Heart right ventricle (tissue), 16 donors: Measurements from ENCODE around the gene SEPSECS. TPM values are rescaled to one million over a fixed set of nuclear protein-coding genes. Genes with fewer than 3 reads are reported as not detected.

Experiments used
- ATAC-seq, 8 donors: fragments of 200-7000 bp; cut with Tn5 transposase; one replicate each; pipeline ENCODE4 v1.9.1; 2020; ENCODE audit warnings: mild to moderate bottlenecking in 8 of 8, moderate library complexity in 8 of 8, moderate number of reproducible peaks in 1 of 8
- DNase-seq, 2 donors: peaks; one replicate each; pipeline ENCODE4 v3.0.0-alpha.2; 2020
- H3K27ac ChIP-seq, 10 donors: fragments of 200-600 bp; sonication (generic) in 2 of 10; one replicate each; pipeline versions ENCODE4 v1.5.0 to v1.8.0; 2020 to 2022; ENCODE audit warnings: mild to moderate bottlenecking in 3 of 10
- H3K27me3 ChIP-seq, 7 donors: fragments of 200-600 bp; one replicate each; pipeline ENCODE4 v1.8.0; 2021 to 2022; ENCODE audit warnings: mild to moderate bottlenecking in 2 of 7
- H3K36me3 ChIP-seq, 9 donors: fragments of 200-600 bp; sonication (generic) in 1 of 9; one replicate each; pipeline versions ENCODE4 v1.5.0 to v1.8.0; 2020 to 2022; ENCODE audit warnings: mild to moderate bottlenecking in 2 of 9
- H3K4me1 ChIP-seq, 9 donors: fragments of 200-600 bp; sonication (generic) in 1 of 9; one replicate each; pipeline versions ENCODE4 v1.5.0 to v1.8.0; 2020 to 2022; ENCODE audit warnings: mild to moderate bottlenecking in 4 of 9
- H3K4me3 ChIP-seq, 10 donors: fragments of 200-600 bp; sonication (generic) in 2 of 10; one replicate each; pipeline versions ENCODE4 v1.5.0 to v1.8.0; 2020 to 2022; ENCODE audit warnings: mild to moderate bottlenecking in 7 of 10, moderate library complexity in 2 of 10
- H3K9me3 ChIP-seq, 11 donors: fragments of 200-600 bp in 10 of 11; sonication (generic) in 2 of 11; one replicate each; pipeline versions ENCODE4 v1.5.0 to v1.8.0; 2013 to 2022; ENCODE audit warnings: mild to moderate bottlenecking in 2 of 11, control low read depth in 1 of 11, moderate library complexity in 1 of 11
- WGBS, 2 donors: extraction: QIAGEN DNeasy Blood & Tissue Kit; methylation state at CpG; one replicate each; pipeline ENCODE4 v1.1.7; 2013; ENCODE audit warnings: inconsistent platforms in 1 of 2; 5-methylcytosine and 5-hydroxymethylcytosine counted together
- intact Hi-C, 10 donors: fragments of 100-400 bp; cut with DNase I; formaldehyde crosslinking; loops; one replicate each; pipeline versions ENCODE4 v1.11.1 to v1.14.2; 2022
- polyA plus RNA-seq, 2 donors: library from polyadenylated mRNA; stranded (reverse); fragments of 200-250 nt; gene quantifications; one replicate each; pipeline ENCODE4 v1.2.3, GENCODE V29; 2013
- total RNA-seq, 10 donors: library from RNA; stranded (reverse); fragmentation: NEBNext Ultra II Directional in 3 of 10; extraction: Animal tissue kit (Norgen Biotek cat#: 25700) in 3 of 10; gene quantifications; one replicate each; pipeline versions ENCODE4 v1.2.1 to v1.2.4, GENCODE V29; 2021 to 2023
- TF ChIP-seq, protein P1 (sequence below), 9 donors: fragments of 200-600 bp; sonication (generic) in 2 of 9; IDR thresholded peaks; one replicate each; pipeline versions ENCODE4 v1.5.0 to v1.8.0; 2021 to 2022; ENCODE audit warnings: antibody characterized with exemption in 9 of 9, mild to moderate bottlenecking in 5 of 9, moderate library complexity in 1 of 9
- donor health status: Arrhythmogenic right ventricular cardiomyopathy.
- donor health status: ischemic (EF 13 %, LVEDD 7.1; RV severe dilation, severe dysfunction).
- donor health status: healthy with polysubstance abuse.
- donor health status: DM: no; HTN: yes; CAD: no.
- donor health status: DM: no; HTN: no; CAD: no.
- donor health status: ischemic (EF 25% LVEDD 6.9; RV normal size, moderate dysfunction).
- donor health status: ischemic (EF 25% LVEDD 5.7; RV mildly dilated, moderate dysfunction).
- donor health status: healthy.
- donor health status: DM: yes; HTN: yes; CAD: no.
- donor health status: Ischemic cardiomyopathy.
- donor health status: ischemic (EF 35%, LVEDD 5.7; RV mildly dilated, moderate dysfunction).
- donor health status: nonischemic (EF 11% LVEDD 7.7; RV severe dilation, severe dysfunction).
- donor health status: DM: yes; HTN: yes; CAD: no.
- donor health status: PGD.
- donor health status: ischemic (EF 29% LVEDD 5.4; RV normal size, mild dysfunction).
- donor health status: nonischemic (EF 23%, LVEDD 6.1; RV moderate dilation, normal function).

SEPSECS gene
- total and polyA plus RNA-seq, 12 donors, result 1.3 to 9.1 (median 6.0) TPM

DNA sequence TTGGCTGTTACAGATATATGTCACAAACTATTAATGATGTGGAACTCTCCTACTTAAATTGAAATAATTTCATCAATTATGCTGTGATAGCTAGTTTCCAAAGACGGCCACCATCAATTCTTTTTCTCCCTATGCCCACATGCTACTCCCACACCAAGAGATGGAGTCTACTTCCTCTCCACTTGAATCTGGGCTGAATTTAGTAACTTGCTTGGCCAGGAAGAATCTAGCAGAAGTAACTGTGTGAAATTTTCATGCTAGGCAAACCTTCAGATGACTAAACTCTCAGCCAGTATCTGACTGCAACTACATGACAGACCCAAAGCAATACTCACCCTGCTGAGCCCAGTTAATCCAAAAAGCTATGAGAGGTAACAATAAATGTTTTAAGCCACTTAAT is 3.2 kb downstream of the SEPSECS start:
- no peak overlapping the region for H3K27ac ChIP-seq
- no peaks in the 10 kb centered on the region for H3K27me3 ChIP-seq
- TF ChIP-seq, protein P1, sequence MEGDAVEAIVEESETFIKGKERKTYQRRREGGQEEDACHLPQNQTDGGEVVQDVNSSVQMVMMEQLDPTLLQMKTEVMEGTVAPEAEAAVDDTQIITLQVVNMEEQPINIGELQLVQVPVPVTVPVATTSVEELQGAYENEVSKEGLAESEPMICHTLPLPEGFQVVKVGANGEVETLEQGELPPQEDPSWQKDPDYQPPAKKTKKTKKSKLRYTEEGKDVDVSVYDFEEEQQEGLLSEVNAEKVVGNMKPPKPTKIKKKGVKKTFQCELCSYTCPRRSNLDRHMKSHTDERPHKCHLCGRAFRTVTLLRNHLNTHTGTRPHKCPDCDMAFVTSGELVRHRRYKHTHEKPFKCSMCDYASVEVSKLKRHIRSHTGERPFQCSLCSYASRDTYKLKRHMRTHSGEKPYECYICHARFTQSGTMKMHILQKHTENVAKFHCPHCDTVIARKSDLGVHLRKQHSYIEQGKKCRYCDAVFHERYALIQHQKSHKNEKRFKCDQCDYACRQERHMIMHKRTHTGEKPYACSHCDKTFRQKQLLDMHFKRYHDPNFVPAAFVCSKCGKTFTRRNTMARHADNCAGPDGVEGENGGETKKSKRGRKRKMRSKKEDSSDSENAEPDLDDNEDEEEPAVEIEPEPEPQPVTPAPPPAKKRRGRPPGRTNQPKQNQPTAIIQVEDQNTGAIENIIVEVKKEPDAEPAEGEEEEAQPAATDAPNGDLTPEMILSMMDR (IDR thresholded peaks at IDR 0.05), result no peak
- ATAC-seq, result no peak
- H3K36me3 ChIP-seq, result peaks cover 0 to 44% (median 9%) of the 10 kb centered on the region in 9 donors
- H3K4me3 ChIP-seq, result no peak overlapping the region
- WGBS, 2 donors, result 84 to 89% methylated on average over 1 of the region's 1 CpG
- DNase-seq, result no peak
- no peaks in the 10 kb centered on the region for H3K9me3 ChIP-seq
- intact Hi-C loops, result loop anchor here in 1 of 10 donors (10.0 kb wide), 1 partner anchor 572 kb away; the partner anchor contains the start of gene DHX15
- peaks cover 0 to 28% (median 18%) of the 10 kb centered on the region in 9 donors for H3K4me1 ChIP-seq

DNA sequence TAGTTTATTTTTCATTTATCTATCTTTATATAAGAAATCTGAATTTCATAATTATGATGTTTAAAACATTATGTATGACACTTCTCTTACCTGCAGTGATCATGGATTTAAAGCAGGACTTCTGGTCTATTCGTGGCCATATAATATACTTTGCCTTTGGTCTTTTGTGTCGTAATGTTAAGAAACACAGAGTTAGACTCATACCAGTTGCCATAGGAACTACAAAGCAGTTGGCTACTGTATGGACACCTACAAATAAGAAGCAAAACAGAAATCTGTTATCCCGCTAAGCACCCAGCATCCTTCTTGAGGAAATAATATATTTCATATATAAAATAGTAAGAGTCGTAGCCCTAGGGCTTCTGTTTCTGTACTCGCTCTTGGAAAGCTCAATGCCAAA is 4.3 kb downstream of the SEPSECS start:
- no peak overlapping the region for H3K27ac ChIP-seq
- no peak overlapping the region for H3K4me3 ChIP-seq
- no peak for ATAC-seq
- WGBS, 2 donors, result 92 to 96% methylated on average over 5 of the region's 5 CpGs
- intact Hi-C loops, result loop anchor here in 1 of 10 donors (10.0 kb wide), 1 partner anchor 571 kb away; the partner anchor contains the start of gene DHX15
- TF ChIP-seq, protein P1 (IDR thresholded peaks at IDR 0.05), result no peak
- H3K4me1 ChIP-seq, result peaks cover 0 to 17% (median 7%) of the 10 kb centered on the region in 9 donors
- DNase-seq, result no peak
- H3K27me3 ChIP-seq, result no peaks in the 10 kb centered on the region
- peaks cover 0 to 48% (median 9%) of the 10 kb centered on the region in 9 donors for H3K36me3 ChIP-seq
- no peaks in the 10 kb centered on the region for H3K9me3 ChIP-seq

DNA sequence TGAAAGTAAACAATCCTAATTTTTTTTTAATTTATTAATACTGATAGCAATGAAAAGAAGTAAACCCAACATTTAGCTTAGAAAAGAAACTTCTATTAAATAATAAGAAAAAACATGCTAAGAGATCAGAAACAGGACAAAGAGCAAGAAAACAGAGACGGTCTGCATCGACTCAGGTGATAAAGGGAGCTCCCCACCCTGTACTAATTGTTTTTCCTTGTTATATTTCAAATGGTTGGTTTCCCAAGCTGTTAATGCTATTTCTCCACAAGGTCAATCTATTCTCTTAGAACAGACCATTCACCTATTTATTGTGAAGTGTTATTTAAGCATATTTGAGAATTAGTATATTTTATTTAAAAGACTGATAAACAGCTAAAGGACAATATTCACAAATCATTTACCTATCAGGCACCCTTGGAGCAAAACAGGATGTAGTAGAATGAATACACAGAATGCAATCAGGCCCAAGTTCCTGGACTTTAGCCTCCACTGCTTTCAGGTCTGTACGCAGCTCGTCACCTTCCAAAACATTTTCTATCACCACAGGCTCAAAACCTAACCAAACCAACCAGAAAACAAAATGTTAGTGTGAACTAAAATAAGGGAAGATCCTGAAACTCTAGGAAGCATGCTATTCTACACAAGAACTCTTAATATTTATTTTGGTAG is 5.5 kb downstream of the SEPSECS start:
- H3K36me3 ChIP-seq, result peaks cover 0 to 58% (median 9%) of the 10 kb centered on the region in 9 donors
- DNase-seq, result no peak
- H3K9me3 ChIP-seq, result no peaks in the 10 kb centered on the region
- 79 to 92% methylated on average over 4 of the region's 4 CpGs for WGBS, 2 donors
- H3K4me3 ChIP-seq, result no peak overlapping the region
- H3K27ac ChIP-seq, result no peak overlapping the region
- no peak for ATAC-seq
- H3K4me1 ChIP-seq, result peaks cover 0 to 15% (median 6%) of the 10 kb centered on the region in 9 donors
- TF ChIP-seq, protein P1 (IDR thresholded peaks at IDR 0.05), result no peak
- H3K27me3 ChIP-seq, result no peaks in the 10 kb centered on the region
- intact Hi-C loops, result loop anchor here in 1 of 10 donors (10.0 kb wide), 1 partner anchor 570 kb away; the partner anchor contains the start of gene DHX15

DNA sequence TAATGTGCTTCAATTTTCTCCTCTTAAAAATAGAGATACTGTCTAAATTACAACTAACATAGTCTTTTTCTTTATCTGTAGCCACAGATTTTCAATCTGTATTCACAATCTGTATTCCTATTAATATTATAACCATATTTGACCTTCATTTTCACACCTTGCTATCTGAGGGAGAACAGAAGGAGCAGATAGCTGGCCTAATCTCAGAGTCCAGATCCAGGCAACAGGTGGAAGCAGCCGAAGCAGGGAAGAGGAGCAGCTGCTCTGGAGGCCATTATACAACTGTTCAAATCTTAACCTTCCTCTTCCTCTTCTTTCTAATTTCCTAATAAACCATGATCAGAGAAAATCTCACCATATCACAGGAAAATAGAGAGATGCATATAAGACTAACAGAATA is 14.2 kb downstream of the SEPSECS start:
- H3K4me1 ChIP-seq, result peaks cover 0 to 11% (median 0%) of the 10 kb centered on the region in 9 donors
- no peaks in the 10 kb centered on the region for H3K9me3 ChIP-seq
- H3K27ac ChIP-seq, result no peak overlapping the region
- WGBS, 2 donors, result 45 to 46% methylated on average over 1 of the region's 1 CpG
- no peaks in the 10 kb centered on the region for H3K27me3 ChIP-seq
- ATAC-seq (no peak), DNase-seq (no peak)
- intact Hi-C loops, result loop anchor here in 7 of 10 donors (5.0 to 10.0 kb wide), 4 partner anchors 51 to 661 kb away; no protein-coding TSS in a partner anchor
- H3K4me3 ChIP-seq, result no peak overlapping the region
- H3K36me3 ChIP-seq, result peaks cover 0 to 55% (median 6%) of the 10 kb centered on the region in 9 donors
- TF ChIP-seq, protein P1 (IDR thresholded peaks at IDR 0.05), result no peak
